Transverse colon (tissue), 3 donors: ENCODE results near the gene ENPP1.

Experiments used
- CTCF ChIP-seq, 5 experiments: fragments of 200-600 bp in 3 of 5; fragments of 450-650 bp in 2 of 5; sonication (generic) in 3 of 5; IDR thresholded peaks; 1 replicate in 2 of 5; 2 replicates in 3 of 5; pipeline ENCODE4 v1.5.1; 2016 to 2017; ENCODE audit warnings: antibody characterized with exemption in 5 of 5, inconsistent platforms in 3 of 5, mild to moderate bottlenecking in 2 of 5, moderate library complexity in 1 of 5
- EP300 ChIP-seq: sonication (generic); formaldehyde crosslinking; IDR thresholded peaks from one replicate; pipeline ENCODE4 v1.6.1; 2017; ENCODE audit warnings: antibody characterized with exemption, low read depth
- POLR2A ChIP-seq: fragments of 450-650 bp; IDR thresholded peaks from one replicate; pipeline ENCODE4 v1.6.1; 2016; ENCODE audit warnings: antibody characterized with exemption, mild to moderate bottlenecking, moderate library complexity

- TF ChIP-seq POLR2A = no peak
- TF ChIP-seq CTCF (IDR thresholded peaks at IDR 0.05) = no peak
- no peak for TF ChIP-seq EP300
Measured at GRCh38 chr6:131758920-131759319, 48.9 kb upstream of the ENPP1 start.
